ENCODE measurements around the gene RGN.
"Not testable (repeated sequence)": the region's sequence is repeated elsewhere in the genome, so short reads cannot be mapped to it uniquely, and the experiment has no call there.

RGN gene

DNA sequence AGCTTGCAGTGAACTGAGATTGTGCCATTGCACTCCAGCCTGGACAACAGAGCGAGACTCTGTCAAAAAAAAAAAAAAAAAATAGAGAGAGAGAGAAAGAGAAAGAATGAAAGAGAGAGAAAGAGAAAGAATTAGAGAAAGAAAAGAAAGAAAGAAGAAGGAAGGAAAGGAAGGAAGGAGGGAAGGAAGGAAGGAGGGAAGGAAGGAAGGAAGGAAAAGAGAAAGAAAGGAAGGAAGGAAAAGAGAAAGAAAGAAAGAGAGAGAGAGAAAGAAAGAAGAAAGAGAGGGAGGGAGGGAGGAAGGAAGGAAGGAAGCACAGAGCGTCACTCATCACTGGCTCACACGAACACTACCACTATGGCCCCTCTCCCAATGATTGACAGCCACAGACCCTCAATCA is 46.2 kb downstream of the RGN start:
- DNase-seq, result not testable (repeated sequence)

DNA sequence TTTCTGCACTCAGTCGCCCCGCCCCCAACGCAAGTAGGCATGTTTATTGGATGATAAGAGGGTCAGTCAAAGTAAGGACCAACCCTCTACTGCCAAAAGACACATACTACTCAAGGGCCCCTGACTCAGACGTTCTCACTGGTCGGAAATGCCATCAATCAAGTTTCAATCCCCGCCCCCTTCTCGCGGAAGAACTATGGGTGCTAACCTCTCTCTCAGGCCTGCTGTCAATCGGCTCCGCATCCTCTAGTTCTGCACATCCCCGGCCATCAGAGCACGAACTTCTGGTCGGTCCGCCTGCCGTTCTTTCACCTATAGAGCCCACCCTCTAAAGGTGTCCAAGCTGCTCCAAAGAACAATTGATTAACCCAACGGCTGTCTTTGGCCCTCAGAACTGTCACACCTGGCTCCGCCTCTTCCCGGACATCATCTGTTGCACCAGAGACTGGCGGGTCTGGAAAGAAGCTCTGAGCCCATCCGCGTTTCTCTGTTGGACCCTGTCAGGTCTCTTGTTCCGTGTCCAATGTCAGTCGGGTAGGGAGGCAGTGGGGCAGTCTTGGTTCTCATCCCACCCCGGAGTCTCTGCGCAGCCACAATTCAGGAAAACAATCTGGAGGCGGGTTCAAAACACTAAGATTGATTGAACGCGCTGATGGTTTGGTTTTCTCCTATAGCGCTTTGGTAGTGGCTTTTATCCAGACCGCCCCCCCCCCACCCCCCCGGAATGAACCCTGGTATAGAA is 51.1 kb downstream of the RGN start:
- DNase-seq, result peak; percentile 94

DNA sequence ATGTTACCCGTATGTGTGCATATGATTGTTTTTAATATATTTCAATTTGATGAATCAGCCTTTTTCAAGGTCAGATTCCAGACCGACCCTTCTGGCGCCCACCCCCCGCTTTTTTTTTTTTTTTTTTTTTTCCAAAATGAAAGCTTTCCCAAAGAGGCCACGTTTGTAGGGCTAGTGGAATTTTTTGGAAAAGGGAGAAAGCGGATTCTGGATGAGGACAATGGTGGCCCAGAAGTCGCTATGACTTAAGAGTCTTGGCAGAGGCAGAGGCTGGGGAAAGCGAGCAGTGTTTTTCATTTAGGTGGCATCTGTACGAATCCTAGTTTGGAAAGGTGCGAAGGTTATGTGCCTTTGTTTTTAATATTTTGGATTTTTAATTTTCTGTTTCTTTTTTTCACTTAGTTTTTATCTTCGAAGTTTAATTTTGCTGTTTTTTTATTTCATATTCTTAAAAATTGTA is 51.7 kb downstream of the RGN start:
- peak; percentile 12 for DNase-seq

DNA sequence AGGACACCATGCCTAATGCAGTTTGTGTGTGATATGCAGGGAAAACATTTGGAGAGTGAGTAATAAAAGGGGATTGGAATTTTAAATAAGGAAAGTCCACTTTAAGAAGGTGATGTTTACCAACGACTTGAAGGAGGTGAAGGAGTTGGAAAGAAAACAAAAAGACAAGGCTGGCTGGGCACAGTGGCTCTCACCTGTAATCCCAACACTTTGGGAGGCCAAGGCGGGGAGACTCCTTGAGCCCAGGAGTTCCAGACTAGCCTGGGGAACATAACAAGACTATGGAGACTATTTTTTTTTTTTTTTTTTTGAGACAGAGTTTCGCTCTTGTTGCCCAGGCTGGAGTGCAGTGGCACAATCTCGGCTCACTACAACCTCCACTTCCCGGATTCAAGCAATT is 55.2 kb downstream of the RGN start:
- no peak for DNase-seq

DNA sequence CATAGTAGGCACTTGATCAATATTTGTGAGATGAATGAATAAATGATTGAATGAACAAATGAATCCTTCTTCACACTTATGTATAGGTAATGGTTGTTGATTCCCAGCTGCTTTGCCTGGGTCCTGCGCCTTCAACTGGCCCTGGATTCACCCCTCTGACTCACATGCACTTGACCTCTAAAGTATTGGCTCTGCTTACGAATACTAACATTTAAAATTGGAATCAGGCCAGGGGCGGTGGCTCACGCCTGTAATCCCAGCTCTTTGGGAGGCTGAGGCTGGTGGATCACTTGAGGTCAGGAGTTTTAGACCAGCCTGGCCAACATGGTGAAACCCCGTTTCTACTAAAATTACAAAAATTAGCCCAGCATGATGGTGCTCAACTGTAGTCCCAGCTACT is 57.4 kb downstream of the RGN start:
- peak; percentile 7 for DNase-seq

DNA sequence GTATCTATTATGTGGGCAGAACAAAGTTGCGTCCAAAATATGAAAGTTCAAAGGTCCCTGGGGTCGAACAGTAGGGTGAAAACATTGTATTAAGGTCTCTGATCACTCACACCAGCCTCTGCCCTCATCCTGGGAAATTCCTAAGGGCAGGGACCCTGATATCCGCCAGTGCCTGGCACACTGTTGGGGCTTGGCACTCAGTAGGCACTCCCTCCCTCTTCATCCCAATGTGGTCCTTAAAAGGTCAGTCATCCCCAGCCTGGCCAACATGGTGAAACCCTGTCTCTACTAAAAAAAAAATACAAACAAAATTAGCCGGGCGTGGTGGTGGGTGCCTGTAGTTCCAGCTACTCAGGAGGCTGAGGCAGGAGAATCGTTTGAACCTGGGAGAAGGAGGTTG is 59.9 kb downstream of the RGN start:
- DNase-seq, result no peak

Data from hematopoietic multipotent progenitor cell treated with erythropoietin and hydrocortisone succinate and interleukin-3 and kit ligand, for 6 days (in vitro differentiated cells).